Measurements from ENCODE around the gene TRAPPC13.
A peak's percentile ranks its signal among the peaks of the same experiment; 100 is the strongest.

GRCh38 chr5:65624025-65624570 is 729 bp upstream of the TRAPPC13 start, which contains the start of gene TRIM23:
- peak in 1 of 2 donors; percentile 61 for TF ChIP-seq POLR2A (IDR thresholded peaks at IDR 0.05)
- no peak for TF ChIP-seq CTCF (IDR thresholded peaks at IDR 0.05)
